Colonic mucosa (tissue), 4 donors: ENCODE measurements around the gene KIR2DL4. TPM values are rescaled to one million over a fixed set of nuclear protein-coding genes. Genes with fewer than 3 reads are reported as not detected.
"Not testable (repeated sequence)": the region's sequence is repeated elsewhere in the genome, so short reads cannot be mapped to it uniquely, and the experiment has no call there.

Source experiments
- DNase-seq: peaks from one replicate; pipeline ENCODE4 v3.0.0-alpha.2; 2020
- H3K27ac ChIP-seq: fragments of 200-600 bp; one replicate; pipeline ENCODE4 v1.8.0; 2021
- H3K27me3 ChIP-seq: fragments of 200-600 bp; one replicate; pipeline ENCODE4 v1.8.0; 2021
- H3K36me3 ChIP-seq: fragments of 200-600 bp; one replicate; pipeline ENCODE4 v1.8.0; 2021
- H3K4me1 ChIP-seq: fragments of 200-600 bp; one replicate; pipeline ENCODE4 v1.8.0; 2021; ENCODE audit warnings: mild to moderate bottlenecking
- H3K4me3 ChIP-seq: fragments of 200-600 bp; one replicate; pipeline ENCODE4 v1.8.0; 2021
- H3K9ac ChIP-seq, 2 donors: one replicate each; pipeline ENCODE4 v1.7.0; 2013; ENCODE audit warnings: control low read depth in 2 of 2, low read depth in 2 of 2, low read length in 2 of 2
- H3K9me3 ChIP-seq: fragments of 200-600 bp; one replicate; pipeline ENCODE4 v1.8.0; 2021
- intact Hi-C: fragments of 100-400 bp; cut with DNase I; formaldehyde crosslinking; loops from one replicate; pipeline ENCODE4 v1.14.1; 2022
- total RNA-seq, 2 donors: library from RNA; stranded (reverse); fragmentation: NEBNext Ultra II Directional in 1 of 2; extraction: Animal tissue kit (Norgen Biotek cat#: 25700) in 1 of 2; gene quantifications; one replicate each; pipeline ENCODE4 v1.2.1, GENCODE V29; 2021
- TF ChIP-seq, protein P1 (sequence below): fragments of 200-600 bp; IDR thresholded peaks from one replicate; pipeline ENCODE4 v1.8.0; 2022; ENCODE audit warnings: antibody characterized with exemption, mild to moderate bottlenecking
- donor health status: healthy.
- donor health status: DM: no; HTN: no; CAD: no.
- donor health status: DM: no; HTN: no; CAD: no.

The KIR2DL4 gene
- total RNA-seq, 2 donors from 2014 or later: not detected

DNA sequence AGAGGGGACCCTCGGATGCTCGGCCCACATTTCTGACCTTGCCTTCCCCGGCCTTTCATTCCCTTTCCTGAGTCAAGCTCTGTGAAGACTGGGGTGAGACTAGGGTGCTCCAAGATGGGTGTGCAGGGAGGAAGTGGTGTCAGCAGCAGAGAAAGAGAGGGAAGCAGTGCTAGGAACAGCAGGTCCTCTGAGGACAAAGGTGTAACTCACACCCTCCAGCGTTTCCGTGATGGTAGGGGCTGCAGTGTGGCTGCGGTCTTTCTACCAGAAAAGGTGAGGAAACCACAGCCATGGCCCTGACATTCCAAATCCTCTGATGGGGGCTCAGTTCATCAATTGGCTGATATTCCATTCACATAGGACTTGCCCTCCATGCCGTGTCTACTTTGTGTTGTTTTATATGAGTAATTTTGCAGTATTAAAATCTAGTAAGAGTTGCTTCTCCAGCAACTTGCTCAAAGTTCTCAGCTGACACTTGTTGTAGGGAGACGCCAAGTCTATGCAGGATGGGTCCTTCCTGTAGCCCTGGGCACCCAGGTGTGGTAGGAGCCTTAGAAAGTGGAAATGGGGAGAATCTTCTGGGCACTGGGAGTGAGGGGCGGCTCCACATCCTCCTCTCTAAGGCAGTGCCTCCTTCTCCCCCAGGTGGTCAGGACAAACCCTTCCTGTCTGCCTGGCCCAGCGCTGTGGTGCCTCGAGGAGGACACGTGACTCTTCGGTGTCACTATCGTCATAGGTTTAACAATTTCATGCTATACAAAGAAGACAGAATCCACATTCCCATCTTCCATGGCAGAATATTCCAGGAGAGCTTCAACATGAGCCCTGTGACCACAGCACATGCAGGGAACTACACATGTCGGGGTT lies 14.5 kb downstream of the KIR2DL4 start:
- no peak for DNase-seq
- no peak overlapping the region for H3K4me3 ChIP-seq
- H3K4me1 ChIP-seq: no peaks in the 10 kb centered on the region
- no peaks in the 10 kb centered on the region for H3K27me3 ChIP-seq
- no peaks in the 10 kb centered on the region for H3K9me3 ChIP-seq
- TF ChIP-seq, protein P1, sequence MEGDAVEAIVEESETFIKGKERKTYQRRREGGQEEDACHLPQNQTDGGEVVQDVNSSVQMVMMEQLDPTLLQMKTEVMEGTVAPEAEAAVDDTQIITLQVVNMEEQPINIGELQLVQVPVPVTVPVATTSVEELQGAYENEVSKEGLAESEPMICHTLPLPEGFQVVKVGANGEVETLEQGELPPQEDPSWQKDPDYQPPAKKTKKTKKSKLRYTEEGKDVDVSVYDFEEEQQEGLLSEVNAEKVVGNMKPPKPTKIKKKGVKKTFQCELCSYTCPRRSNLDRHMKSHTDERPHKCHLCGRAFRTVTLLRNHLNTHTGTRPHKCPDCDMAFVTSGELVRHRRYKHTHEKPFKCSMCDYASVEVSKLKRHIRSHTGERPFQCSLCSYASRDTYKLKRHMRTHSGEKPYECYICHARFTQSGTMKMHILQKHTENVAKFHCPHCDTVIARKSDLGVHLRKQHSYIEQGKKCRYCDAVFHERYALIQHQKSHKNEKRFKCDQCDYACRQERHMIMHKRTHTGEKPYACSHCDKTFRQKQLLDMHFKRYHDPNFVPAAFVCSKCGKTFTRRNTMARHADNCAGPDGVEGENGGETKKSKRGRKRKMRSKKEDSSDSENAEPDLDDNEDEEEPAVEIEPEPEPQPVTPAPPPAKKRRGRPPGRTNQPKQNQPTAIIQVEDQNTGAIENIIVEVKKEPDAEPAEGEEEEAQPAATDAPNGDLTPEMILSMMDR: no peak
- H3K36me3 ChIP-seq: no peaks in the 10 kb centered on the region
- H3K27ac ChIP-seq: no peak overlapping the region
- intact Hi-C loops: no loop called here
- H3K9ac ChIP-seq: no peak overlapping the region

DNA sequence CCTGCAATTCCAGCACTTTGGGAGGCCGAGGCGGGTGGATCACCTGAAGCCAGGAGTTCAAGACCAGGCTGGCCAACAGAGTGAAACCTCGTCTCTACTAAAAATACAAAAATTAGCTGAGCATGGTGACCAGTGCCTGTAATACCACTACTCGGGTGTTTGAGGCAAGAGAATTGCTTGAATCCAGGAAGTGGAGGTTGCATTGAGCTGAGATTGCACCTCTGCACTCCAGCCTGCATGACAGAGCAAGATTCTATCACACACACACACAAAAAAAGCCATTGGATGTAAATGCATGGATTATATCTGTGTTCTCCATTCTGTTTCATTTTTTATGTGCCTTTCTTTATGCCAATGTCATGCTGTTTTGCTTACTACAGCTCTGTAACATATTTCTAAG lies 21.0 kb downstream of the KIR2DL4 start:
- H3K36me3 ChIP-seq, H3K9me3 ChIP-seq, H3K27me3 ChIP-seq, H3K9ac ChIP-seq, DNase-seq, H3K27ac ChIP-seq, intact Hi-C loops, H3K4me3 ChIP-seq, H3K4me1 ChIP-seq: not testable (repeated sequence)

DNA sequence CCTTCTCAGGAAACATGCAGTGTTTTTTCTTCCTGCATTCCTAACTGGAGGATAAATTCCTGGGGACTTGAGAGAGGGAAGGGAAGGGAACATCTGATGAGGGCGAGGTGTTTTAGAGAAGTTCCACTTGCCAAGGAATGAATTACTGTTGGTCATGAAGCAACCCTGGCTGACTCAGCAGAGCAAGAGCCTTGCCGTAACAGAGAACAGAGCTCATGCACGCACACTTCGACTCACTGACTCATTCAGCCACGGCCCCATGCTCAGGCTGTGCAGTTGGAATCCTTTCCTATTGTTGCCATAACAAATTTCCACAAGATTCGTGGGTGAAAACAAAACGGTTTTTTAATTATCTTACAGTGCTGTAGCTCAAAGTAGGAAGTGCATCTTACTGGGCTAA lies 21.9 kb downstream of the KIR2DL4 start:
- DNase-seq, H3K9ac ChIP-seq, H3K9me3 ChIP-seq, H3K27me3 ChIP-seq, intact Hi-C loops, H3K4me1 ChIP-seq, H3K36me3 ChIP-seq, H3K4me3 ChIP-seq, H3K27ac ChIP-seq: not testable (repeated sequence)

DNA sequence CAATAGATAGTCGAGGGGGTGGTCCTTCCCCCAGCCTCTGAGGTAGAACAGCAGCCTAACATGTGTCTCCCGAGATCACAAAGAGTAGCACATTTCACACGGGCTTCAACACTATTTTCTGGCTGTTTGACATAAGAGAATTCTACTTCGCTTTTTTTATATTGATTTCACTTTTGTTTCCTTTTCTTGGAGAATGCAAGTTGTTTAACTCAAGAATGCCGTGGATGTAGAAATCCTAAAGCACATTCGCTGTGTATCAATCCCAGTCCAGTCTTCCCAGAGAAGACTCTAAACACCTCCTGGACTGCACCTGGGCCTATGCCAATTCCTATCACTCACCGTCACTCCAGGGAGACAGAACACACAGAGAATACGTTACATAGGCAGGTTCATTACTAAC lies 24.7 kb downstream of the KIR2DL4 start:
- DNase-seq, intact Hi-C loops, H3K9me3 ChIP-seq, H3K4me1 ChIP-seq, H3K4me3 ChIP-seq, H3K27me3 ChIP-seq, H3K36me3 ChIP-seq, H3K9ac ChIP-seq, H3K27ac ChIP-seq: not testable (repeated sequence)

DNA sequence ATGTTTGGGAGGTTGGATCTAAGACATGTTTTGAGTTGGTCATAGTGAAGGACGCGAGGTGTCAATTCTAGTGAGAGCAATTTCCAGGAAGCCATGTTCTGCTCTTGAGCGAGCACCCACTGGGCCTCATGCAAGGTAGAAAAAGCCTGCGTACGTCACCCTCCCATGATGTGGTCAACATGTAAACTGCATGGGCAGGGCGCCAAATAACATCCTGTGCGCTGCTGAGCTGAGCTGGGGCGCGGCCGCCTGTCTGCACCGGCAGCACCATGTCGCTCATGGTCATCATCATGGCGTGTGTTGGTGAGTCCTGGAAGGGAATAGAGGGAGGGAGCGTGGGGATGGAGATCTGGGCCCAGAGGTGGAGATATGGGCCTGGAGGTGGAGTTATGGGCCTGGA lies 29.1 kb downstream of the KIR2DL4 start, which contains the start of gene KIR2DS4:
KIR2DS4 (plus strand) TSS at position 181 of the 400 bp plus-strand sequence.
- H3K4me1 ChIP-seq, intact Hi-C loops, DNase-seq, H3K27ac ChIP-seq, H3K27me3 ChIP-seq, H3K9ac ChIP-seq, H3K4me3 ChIP-seq, H3K36me3 ChIP-seq, H3K9me3 ChIP-seq: not testable (repeated sequence)

DNA sequence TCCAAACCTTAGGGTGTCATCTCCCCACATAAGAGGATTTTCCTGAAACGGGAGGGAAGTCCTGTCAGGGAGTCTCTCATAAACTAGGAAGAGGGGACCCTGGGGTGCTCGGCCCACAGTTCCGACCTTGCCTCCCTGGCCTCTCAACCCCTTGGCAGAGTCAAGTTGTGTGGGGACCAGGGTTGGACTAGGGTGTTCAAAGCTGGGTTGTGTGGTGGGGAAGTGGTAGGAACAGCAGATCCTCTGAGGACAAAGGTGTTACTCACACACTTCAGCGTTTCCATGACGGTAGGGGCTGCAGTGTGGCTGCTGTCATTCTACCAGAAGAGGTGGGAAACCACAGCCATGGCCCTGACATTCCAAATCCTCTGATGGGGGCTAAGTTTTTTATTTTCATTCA lies 31.7 kb downstream of the KIR2DL4 start:
- DNase-seq, H3K9ac ChIP-seq, H3K36me3 ChIP-seq, intact Hi-C loops, H3K27ac ChIP-seq, H3K9me3 ChIP-seq, H3K4me3 ChIP-seq, H3K4me1 ChIP-seq, H3K27me3 ChIP-seq: not testable (repeated sequence)

DNA sequence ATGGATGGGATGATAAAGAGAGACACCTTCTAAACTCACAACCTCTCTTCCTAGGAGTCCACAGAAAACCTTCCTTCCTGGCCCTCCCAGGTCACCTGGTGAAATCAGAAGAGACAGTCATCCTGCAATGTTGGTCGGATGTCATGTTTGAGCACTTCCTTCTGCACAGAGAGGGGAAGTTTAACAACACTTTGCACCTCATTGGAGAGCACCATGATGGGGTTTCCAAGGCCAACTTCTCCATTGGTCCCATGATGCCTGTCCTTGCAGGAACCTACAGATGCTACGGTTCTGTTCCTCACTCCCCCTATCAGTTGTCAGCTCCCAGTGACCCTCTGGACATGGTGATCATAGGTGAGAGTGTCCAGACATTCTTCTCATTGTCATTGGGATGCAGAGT lies 34.1 kb downstream of the KIR2DL4 start:
- H3K27ac ChIP-seq, intact Hi-C loops, H3K4me3 ChIP-seq, H3K36me3 ChIP-seq, H3K27me3 ChIP-seq, DNase-seq, H3K9ac ChIP-seq, H3K4me1 ChIP-seq, H3K9me3 ChIP-seq: not testable (repeated sequence)

DNA sequence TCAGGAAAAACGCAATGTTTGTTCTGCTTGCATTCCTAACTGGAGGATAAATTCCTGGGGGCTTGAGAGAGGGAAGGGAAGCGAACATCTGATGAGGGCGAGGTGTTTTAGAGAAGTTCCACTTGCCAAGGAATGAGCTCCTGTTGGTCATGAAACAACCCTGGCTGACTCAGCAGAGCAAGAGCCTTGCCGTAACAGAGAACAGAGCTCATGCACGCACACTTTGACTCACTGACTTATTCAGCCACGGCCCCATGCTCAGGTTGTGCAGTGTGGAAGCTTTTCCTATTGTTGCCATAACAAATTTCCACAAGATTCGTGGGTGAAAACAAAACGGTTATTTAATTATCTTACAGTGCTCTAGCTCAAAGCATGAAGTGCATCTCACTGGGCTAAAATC lies 39.8 kb downstream of the KIR2DL4 start:
- H3K9me3 ChIP-seq, H3K4me1 ChIP-seq, H3K9ac ChIP-seq, H3K36me3 ChIP-seq, DNase-seq, H3K27ac ChIP-seq, H3K4me3 ChIP-seq, H3K27me3 ChIP-seq, intact Hi-C loops: not testable (repeated sequence)

DNA sequence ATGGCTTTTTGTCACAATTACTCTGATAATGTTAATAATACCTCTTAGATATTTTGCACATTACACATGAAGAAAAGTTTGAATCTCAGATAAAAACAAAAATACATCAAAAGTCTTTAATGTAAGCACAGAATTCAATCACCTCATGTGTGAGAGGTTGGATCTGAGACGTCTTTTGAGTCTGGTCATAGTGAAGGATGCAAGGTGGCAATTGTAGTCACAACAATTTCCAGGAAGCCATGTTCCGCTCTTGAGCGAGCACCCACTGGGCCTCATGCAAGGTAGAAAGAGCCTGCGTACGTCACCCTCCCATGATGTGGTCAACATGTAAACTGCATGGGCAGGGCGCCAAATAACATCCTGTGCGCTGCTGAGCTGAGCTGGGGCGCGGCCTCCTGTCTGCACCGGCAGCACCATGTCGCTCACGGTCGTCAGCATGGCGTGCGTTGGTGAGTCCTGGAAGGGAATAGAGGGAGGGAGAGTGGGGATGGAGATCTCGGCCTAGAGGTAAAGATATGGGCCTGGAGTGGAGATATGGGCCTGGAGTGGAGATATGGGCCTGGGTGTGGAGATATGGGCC lies 46.7 kb downstream of the KIR2DL4 start, which contains the start of gene KIR3DL2:
KIR3DL2 (plus strand) TSS at position 383 of the 580 bp plus-strand sequence; CDS start at position 416, 33 bp downstream.
- H3K9me3 ChIP-seq, H3K4me3 ChIP-seq, H3K36me3 ChIP-seq, H3K27ac ChIP-seq, H3K9ac ChIP-seq, DNase-seq, intact Hi-C loops, H3K27me3 ChIP-seq, H3K4me1 ChIP-seq: not testable (repeated sequence)
